Fibroblast of the aortic adventitia (primary cell): ENCODE data around the gene STXBP5. TPM values are rescaled to one million over a fixed set of nuclear protein-coding genes. Genes with fewer than 3 reads are reported as not detected.

Source experiments
- DNase-seq: peaks from one replicate; pipeline ENCODE4 v3.0.0-alpha.2; 2010; ENCODE audit warnings: low read depth
- H3K4me3 ChIP-seq: 2 replicates; pipeline ENCODE4 v1.5.1; 2011; ENCODE audit warnings: low read depth, mild to moderate bottlenecking, control low read depth, low read length, moderate library complexity
- total RNA-seq: library from RNA; depleted of rRNA; stranded (reverse); fragments of >200 nt; gene quantifications from 2 replicates; pipeline ENCODE4 v1.2.3, GENCODE V29; 2012; ENCODE audit warnings: low replicate concordance
- TF ChIP-seq, protein P1 (sequence below): IDR thresholded peaks from 2 replicates; pipeline ENCODE4 v1.5.1; 2011; ENCODE audit warnings: mild to moderate bottlenecking, low read length, control low read depth, inconsistent platforms; ENCODE audit not compliant: insufficient read depth

STXBP5 gene
- total RNA-seq, 1 donor, result 65.2 TPM

DNA sequence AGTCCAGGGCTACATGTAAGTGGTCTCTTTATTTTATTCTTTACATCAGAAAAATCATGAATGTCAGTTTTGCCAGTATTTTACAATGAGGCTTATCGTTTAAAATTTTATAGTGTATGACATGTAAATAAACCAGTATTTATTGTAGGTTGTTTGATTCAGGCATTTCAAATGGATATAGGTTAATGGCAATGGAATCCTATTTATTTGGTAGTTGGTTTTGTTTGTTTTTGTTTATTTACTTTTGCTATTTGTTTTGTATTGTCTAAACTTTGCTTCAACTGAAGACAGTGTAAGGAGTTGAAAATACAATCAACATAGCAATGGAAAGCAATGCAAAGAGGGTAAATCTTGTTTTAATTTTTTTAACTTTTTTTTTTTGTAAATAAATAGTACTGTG is 185.2 kb downstream of the STXBP5 start:
- no peak for DNase-seq
- TF ChIP-seq, protein P1, sequence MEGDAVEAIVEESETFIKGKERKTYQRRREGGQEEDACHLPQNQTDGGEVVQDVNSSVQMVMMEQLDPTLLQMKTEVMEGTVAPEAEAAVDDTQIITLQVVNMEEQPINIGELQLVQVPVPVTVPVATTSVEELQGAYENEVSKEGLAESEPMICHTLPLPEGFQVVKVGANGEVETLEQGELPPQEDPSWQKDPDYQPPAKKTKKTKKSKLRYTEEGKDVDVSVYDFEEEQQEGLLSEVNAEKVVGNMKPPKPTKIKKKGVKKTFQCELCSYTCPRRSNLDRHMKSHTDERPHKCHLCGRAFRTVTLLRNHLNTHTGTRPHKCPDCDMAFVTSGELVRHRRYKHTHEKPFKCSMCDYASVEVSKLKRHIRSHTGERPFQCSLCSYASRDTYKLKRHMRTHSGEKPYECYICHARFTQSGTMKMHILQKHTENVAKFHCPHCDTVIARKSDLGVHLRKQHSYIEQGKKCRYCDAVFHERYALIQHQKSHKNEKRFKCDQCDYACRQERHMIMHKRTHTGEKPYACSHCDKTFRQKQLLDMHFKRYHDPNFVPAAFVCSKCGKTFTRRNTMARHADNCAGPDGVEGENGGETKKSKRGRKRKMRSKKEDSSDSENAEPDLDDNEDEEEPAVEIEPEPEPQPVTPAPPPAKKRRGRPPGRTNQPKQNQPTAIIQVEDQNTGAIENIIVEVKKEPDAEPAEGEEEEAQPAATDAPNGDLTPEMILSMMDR, result no peak
- no peak overlapping the region for H3K4me3 ChIP-seq

DNA sequence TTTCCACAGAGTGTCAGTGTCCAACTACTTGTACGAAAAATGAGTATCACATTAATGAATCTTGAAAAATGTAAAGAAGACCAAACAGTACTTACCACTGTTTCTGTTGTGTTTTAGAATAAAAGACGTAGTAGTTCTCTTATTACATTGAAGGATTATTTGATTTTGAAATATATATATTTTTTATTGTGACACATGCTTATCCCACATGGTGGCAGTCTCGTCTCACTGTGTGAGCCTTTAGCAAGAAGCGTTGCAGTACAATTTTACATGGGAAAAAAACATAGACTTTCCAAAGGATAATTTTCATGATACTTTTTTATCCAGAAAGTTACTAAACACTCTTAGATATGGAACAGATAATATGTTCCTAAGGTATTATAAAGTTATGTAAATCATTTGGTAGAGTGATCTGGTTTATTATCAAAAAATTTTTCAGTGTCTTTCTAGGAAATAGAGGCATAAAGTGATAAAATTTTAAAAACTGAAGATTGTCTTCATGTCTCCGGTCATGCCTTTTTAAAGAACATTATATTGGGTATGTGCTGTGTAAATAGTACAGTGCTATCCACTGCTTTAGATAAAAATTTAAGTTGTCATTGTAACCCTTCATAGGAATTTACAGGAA is 186.8 kb downstream of the STXBP5 start:
- DNase-seq, result no peak
- TF ChIP-seq, protein P1, result no peak
- H3K4me3 ChIP-seq, result no peak overlapping the region

DNA sequence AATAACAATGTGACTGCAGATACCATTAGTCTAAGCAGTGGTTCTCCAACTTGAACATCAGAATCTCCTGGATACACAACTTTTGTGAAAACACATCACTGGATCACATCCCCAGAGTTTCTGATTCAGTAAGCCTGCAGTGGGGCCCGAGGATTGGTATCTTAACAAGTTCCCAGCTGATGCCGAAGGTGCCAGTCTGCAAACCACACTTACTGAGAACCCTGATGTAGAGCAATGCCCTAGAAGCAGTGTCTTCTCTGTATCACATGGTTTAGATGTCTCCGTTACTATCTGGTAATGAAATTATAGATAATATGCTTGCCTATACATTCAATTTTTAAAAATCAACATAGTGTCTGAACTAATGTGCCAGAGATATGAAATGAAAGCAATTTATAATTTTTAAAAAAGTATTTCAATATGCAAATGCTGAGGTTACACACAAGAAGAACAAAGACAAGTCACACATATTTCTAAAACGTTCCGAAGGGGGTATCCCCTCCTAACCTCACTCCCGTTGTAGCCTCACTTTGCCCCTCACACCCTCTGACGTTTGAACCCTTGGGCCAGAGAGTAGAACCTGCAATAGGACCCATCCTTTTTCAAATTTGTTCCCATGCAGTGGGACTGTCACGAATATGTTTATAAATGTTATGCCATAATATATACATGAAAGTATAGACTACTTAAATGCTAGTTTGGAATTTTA is 188.9 kb downstream of the STXBP5 start:
- H3K4me3 ChIP-seq, result no peak overlapping the region
- TF ChIP-seq, protein P1, result no peak
- no peak for DNase-seq

DNA sequence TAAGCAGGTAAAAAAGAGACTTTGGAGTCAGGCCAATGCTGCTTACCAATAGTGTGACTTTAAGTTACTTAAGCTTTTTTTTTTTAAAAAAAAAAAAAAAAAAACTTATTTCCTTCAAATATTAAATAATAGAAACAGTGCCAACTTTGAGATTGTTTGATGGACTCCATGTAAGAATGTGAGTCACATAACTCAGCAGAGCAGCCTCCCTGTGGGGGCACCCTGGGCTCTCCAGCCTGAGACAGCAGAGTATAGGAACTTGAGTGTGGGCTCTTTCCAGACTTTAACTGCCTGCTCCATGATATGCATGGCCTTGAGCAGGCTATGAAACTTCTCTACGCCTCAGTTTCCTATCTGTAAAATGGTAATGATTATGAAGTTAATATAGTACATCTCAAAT is 190.9 kb downstream of the STXBP5 start:
- DNase-seq, result peak; percentile 27
- no peak overlapping the region for H3K4me3 ChIP-seq
- TF ChIP-seq, protein P1, result no peak

DNA sequence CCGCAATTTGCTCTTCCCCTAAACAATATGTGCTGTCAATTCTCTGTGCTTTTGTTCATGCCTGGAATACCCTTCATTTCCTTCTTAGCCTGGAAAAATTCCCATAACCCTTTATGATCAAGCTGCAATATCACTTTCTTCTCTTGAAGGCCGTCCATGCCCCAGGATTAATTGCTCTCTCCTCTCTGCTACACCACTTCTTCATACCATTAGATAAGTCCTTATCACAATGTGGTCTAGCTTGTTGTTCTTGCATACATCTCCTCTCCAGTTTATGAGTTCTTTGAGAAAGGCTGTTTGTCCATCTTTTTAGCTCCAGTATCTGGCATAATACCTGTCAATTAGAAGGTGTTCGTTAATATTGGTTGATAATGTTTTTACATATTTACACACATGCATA is 193.1 kb downstream of the STXBP5 start:
- no peak overlapping the region for H3K4me3 ChIP-seq
- no peak for DNase-seq
- TF ChIP-seq, protein P1, result no peak

DNA sequence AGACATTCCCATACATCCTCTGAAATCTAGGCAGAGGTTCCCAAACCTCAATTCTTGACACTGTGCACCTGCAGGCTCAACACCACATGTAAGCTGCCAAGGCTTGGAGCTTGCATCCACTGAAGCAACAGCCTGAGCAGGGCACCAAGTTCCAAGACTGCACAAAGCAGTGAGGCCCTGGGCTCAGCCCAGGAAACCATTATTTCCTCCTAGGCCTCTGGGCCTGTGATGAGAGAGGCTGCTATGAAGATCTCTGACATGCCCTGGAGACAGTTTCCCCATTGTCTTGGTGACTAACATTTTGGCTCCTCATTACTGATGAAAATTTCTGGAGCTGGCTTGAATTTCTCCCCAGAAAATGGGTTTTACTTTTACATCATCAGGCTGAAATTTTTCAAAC is 196.8 kb downstream of the STXBP5 start:
- TF ChIP-seq, protein P1, result no peak
- H3K4me3 ChIP-seq, result no peak overlapping the region
- no peak for DNase-seq

DNA sequence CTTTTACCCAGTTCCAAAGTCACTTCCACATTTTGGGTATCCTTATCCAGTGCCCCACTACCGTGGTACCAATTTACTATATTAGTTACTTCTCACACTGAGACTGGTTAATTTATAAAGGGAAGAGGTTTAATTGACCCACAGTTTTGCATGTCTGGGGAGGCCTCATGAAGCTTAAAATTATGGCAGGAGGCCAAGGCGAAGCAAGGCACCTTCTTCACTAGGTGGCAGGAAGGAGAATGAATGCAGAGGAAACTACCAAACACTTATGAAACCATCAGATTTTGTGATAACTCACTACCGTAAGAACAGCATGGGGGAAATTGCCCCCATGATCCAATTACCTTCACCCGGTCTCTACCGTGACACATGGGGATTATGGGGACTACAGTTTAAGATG is 197.6 kb downstream of the STXBP5 start:
- no peak for DNase-seq
- TF ChIP-seq, protein P1, result no peak
- H3K4me3 ChIP-seq, result no peak overlapping the region
